ENCODE data around the gene ABTB2.

DNA sequence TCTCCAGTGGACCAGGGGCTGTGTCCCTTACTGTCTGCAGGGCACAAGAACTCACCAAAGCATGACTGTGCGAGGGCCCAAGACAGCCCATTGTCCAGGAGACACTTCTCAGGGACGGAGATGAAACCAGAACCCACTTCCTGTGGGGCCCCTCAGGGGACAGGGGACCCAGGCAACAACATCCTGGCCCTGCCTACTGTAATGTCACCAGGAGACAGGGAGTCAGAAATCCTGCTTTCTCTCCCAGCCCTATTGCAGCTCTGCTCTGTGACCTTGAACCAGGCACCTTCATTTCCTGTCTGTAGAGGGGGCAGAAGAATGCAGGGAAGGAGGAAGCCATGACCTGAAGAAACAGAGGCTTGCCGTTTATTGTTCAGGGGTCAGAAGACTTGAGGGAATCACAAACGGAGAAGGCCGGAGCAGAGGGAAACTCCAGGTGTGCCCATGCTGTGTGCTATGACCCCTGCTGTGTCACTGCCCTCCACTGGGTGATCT is 154.4 kb downstream of the ABTB2 start:
- TF ChIP-seq, protein P1, sequence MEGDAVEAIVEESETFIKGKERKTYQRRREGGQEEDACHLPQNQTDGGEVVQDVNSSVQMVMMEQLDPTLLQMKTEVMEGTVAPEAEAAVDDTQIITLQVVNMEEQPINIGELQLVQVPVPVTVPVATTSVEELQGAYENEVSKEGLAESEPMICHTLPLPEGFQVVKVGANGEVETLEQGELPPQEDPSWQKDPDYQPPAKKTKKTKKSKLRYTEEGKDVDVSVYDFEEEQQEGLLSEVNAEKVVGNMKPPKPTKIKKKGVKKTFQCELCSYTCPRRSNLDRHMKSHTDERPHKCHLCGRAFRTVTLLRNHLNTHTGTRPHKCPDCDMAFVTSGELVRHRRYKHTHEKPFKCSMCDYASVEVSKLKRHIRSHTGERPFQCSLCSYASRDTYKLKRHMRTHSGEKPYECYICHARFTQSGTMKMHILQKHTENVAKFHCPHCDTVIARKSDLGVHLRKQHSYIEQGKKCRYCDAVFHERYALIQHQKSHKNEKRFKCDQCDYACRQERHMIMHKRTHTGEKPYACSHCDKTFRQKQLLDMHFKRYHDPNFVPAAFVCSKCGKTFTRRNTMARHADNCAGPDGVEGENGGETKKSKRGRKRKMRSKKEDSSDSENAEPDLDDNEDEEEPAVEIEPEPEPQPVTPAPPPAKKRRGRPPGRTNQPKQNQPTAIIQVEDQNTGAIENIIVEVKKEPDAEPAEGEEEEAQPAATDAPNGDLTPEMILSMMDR (IDR thresholded peaks at IDR 0.05) = no peak
- TF ChIP-seq POLR2A (IDR thresholded peaks at IDR 0.05) = no peak

All from right lobe of liver (tissue), 4 donors.